Osteocyte (in vitro differentiated cells): Measurements from ENCODE around the gene LILRB1. TPM values are rescaled to one million over a fixed set of nuclear protein-coding genes. Genes with fewer than 3 reads are reported as not detected.
"Not testable (repeated sequence)": the region's sequence is repeated elsewhere in the genome, so short reads cannot be mapped to it uniquely, and the experiment has no call there.

Source experiments
- DNase-seq: peaks from one replicate; pipeline ENCODE4 v3.0.0; 2021; ENCODE audit warnings: mixed read lengths; ENCODE audit not compliant: unreplicated experiment; ENCODE audit errors: extremely low spot score
- H3K27ac Mint-ChIP-seq: one replicate; pipeline ENCODE4 v1.8.0; 2021; ENCODE audit warnings: mild to moderate bottlenecking, mixed read lengths; ENCODE audit not compliant: unreplicated experiment
- H3K27me3 Mint-ChIP-seq: one replicate; pipeline ENCODE4 v1.8.0; 2021; ENCODE audit warnings: mixed read lengths; ENCODE audit not compliant: unreplicated experiment
- H3K36me3 Mint-ChIP-seq: one replicate; pipeline ENCODE4 v1.8.0; 2021; ENCODE audit warnings: mixed read lengths; ENCODE audit not compliant: unreplicated experiment
- H3K4me1 Mint-ChIP-seq: one replicate; pipeline ENCODE4 v1.8.0; 2021; ENCODE audit warnings: mixed read lengths; ENCODE audit not compliant: unreplicated experiment
- H3K4me3 Mint-ChIP-seq: one replicate; pipeline ENCODE4 v1.8.0; 2021; ENCODE audit warnings: mild to moderate bottlenecking, moderate library complexity, mixed read lengths; ENCODE audit not compliant: unreplicated experiment
- H3K9me3 Mint-ChIP-seq: one replicate; pipeline ENCODE4 v1.8.0; 2021; ENCODE audit warnings: mixed read lengths; ENCODE audit not compliant: unreplicated experiment
- CTCF ChIP-seq: fragments of 200-600 bp; sonication (generic); IDR thresholded peaks from 2 replicates; pipeline ENCODE4 v1.5.0; 2021; ENCODE audit warnings: antibody characterized with exemption, mild to moderate bottlenecking, moderate library complexity
- long read RNA-seq: library from polyadenylated mRNA; unstranded; transcript quantifications from one replicate; pipeline ENCODE4 v2.0.0, GENCODE V29; 2021
- total RNA-seq: library from RNA; stranded (reverse); gene quantifications from 2 replicates; pipeline ENCODE4 v1.2.1, GENCODE V29; 2021

Gene LILRB1
- total RNA-seq = not detected in 2 replicates
- long read RNA-seq = 0 reads

- not testable (repeated sequence) for H3K4me3 Mint-ChIP-seq, H3K27me3 Mint-ChIP-seq, H3K27ac Mint-ChIP-seq, H3K36me3 Mint-ChIP-seq, H3K4me1 Mint-ChIP-seq, DNase-seq
- peaks cover 27% of the 10 kb centered on the region for H3K9me3 Mint-ChIP-seq
These were observed at the start of gene LILRB1 for GRCh38 chr19:54630262-54630661. Gene LILRB1, plus strand, starts transcription at chr19:54630484. Its CDS starts 590 bp downstream, at chr19:54631074.

- no peak overlapping the region for H3K4me3 Mint-ChIP-seq
- no peak overlapping the region for H3K27ac Mint-ChIP-seq
- DNase-seq = no peak
- no peaks in the 10 kb centered on the region for H3K4me1 Mint-ChIP-seq
- H3K36me3 Mint-ChIP-seq = no peaks in the 10 kb centered on the region
- TF ChIP-seq CTCF = no peak
- H3K27me3 Mint-ChIP-seq = no peaks in the 10 kb centered on the region
- peaks cover 59% of the 10 kb centered on the region for H3K9me3 Mint-ChIP-seq
These were observed 43.9 kb upstream of the LILRB1 start for GRCh38 chr19:54586397-54586796.

GRCh38 chr19:54587026-54587425 lies 43.3 kb upstream of the LILRB1 start:
- Mint-ChIP-seq H3K4me3 (no peak overlapping the region), H3K27ac (no peak overlapping the region), H3K9me3 (peaks cover 62% of the 10 kb centered on the region), H3K36me3 (no peaks in the 10 kb centered on the region), H3K4me1 (no peaks in the 10 kb centered on the region), H3K27me3 (no peaks in the 10 kb centered on the region)
- no peak for DNase-seq
- TF ChIP-seq CTCF = no peak

GRCh38 chr19:54593445-54593844 lies 36.8 kb upstream of the LILRB1 start, which contains the start of gene LILRA1:
Gene LILRA1, plus strand, starts transcription at chr19:54593632. Its CDS starts 613 bp downstream, at chr19:54594245.
- DNase-seq, H3K4me1 Mint-ChIP-seq, H3K4me3 Mint-ChIP-seq, H3K27me3 Mint-ChIP-seq, H3K36me3 Mint-ChIP-seq, H3K27ac Mint-ChIP-seq: not testable (repeated sequence)
- H3K9me3 Mint-ChIP-seq = peaks cover 36% of the 10 kb centered on the region

- H3K4me1 Mint-ChIP-seq, H3K27me3 Mint-ChIP-seq, H3K36me3 Mint-ChIP-seq, H3K4me3 Mint-ChIP-seq, H3K27ac Mint-ChIP-seq, DNase-seq: not testable (repeated sequence)
- peaks cover 33% of the 10 kb centered on the region for H3K9me3 Mint-ChIP-seq
These were observed 36.2 kb upstream of the LILRB1 start for GRCh38 chr19:54593931-54594626.

- Mint-ChIP-seq H3K36me3 (no peaks in the 10 kb centered on the region), H3K4me1 (no peaks in the 10 kb centered on the region), H3K27ac (no peak overlapping the region), H3K27me3 (no peaks in the 10 kb centered on the region), H3K9me3 (peaks cover 33% of the 10 kb centered on the region), H3K4me3 (no peak overlapping the region)
- no peak for TF ChIP-seq CTCF
- no peak for DNase-seq
These were observed 35.5 kb upstream of the LILRB1 start for GRCh38 chr19:54594737-54595136.

GRCh38 chr19:54595680-54596436 lies 34.4 kb upstream of the LILRB1 start:
- H3K27me3 Mint-ChIP-seq, H3K4me3 Mint-ChIP-seq, H3K4me1 Mint-ChIP-seq, DNase-seq, H3K27ac Mint-ChIP-seq, H3K36me3 Mint-ChIP-seq: not testable (repeated sequence)
- H3K9me3 Mint-ChIP-seq = peaks cover 27% of the 10 kb centered on the region
